Activated CD4-positive, alpha-beta memory T cell treated with anti-CD3 and anti-CD28 coated beads for 36 hours (primary cell): ENCODE results near the gene HTRA2. TPM values are rescaled to one million over a fixed set of nuclear protein-coding genes. Genes with fewer than 3 reads are reported as not detected.
"Not testable (repeated sequence)": the region's sequence is repeated elsewhere in the genome, so short reads cannot be mapped to it uniquely, and the experiment has no call there.

Experiments
- CTCF ChIA-PET: fragments of 350-600 bp; sonication (Branson Sonifier 250); formaldehyde crosslinking; loops from one replicate; lab custom pipeline; 2021; ENCODE audit warnings: antibody characterized with exemption, inconsistent platforms; lab: Charles Lee
- POLR2A ChIA-PET: fragments of 350-600 bp; sonication (Branson Sonifier 250); formaldehyde crosslinking; loops from one replicate; lab custom pipeline; 2021; ENCODE audit warnings: antibody characterized with exemption; lab: Charles Lee
- DNase-seq: peaks from one replicate; pipeline ENCODE4 v3.0.0-alpha.2; 2020
- H3K27ac Mint-ChIP-seq: one replicate; pipeline ENCODE4 v1.8.0; 2021; ENCODE audit warnings: mixed read lengths
- H3K27me3 Mint-ChIP-seq: one replicate; pipeline ENCODE4 v1.8.0; 2021; ENCODE audit warnings: mixed read lengths
- H3K36me3 Mint-ChIP-seq: one replicate; pipeline ENCODE4 v1.8.0; 2021; ENCODE audit warnings: mixed read lengths
- H3K4me1 Mint-ChIP-seq: one replicate; pipeline ENCODE4 v1.8.0; 2021; ENCODE audit warnings: low read depth, mixed read lengths
- H3K4me3 Mint-ChIP-seq: one replicate; pipeline ENCODE4 v1.8.0; 2021; ENCODE audit warnings: mild to moderate bottlenecking, mixed read lengths
- H3K9me3 Mint-ChIP-seq: one replicate; pipeline ENCODE4 v1.8.0; 2021; ENCODE audit warnings: mixed read lengths
- intact Hi-C: fragments of 100-400 bp; cut with micrococcal nuclease; formaldehyde crosslinking; loops from one replicate; pipeline ENCODE4 v1.15.1; 2023
- total RNA-seq, 2 experiments: library from RNA; stranded (reverse); gene quantifications; one replicate each; pipeline ENCODE4 v1.2.3, GENCODE V29; 2021

The HTRA2 gene
- 10 to 100 TPM; 70.6 to 72.3 TPM for total RNA-seq

- intact Hi-C loops, result loop anchor here (1.0 to 5.0 kb wide), 10 partner anchors 22 to 125 kb away; partner anchors contain the start of genes DOK1, LBX2, MRPL53 and PCGF1
- ChIA-PET POLR2A (interaction anchor here (0.6 to 4.4 kb wide), 12 partner anchors 9 to 124 kb away, joined by 3 to 31 read pairs (median 4); partner anchors contain the start of genes CCDC142, INO80B, MRPL53 and PCGF1), CTCF (interaction anchor here (0.8 to 5.3 kb wide), 6 partner anchors 20 to 75 kb away, joined by 3 to 66 read pairs (median 14); partner anchors contain the start of genes CCDC142, INO80B, TTC31 and WBP1)
- Mint-ChIP-seq H3K27ac (peak within 1 kb of the TSS; percentile 91), H3K27me3 (no peaks in the 10 kb centered on the region), H3K36me3 (peaks cover 58% of the 10 kb centered on the region), H3K4me3 (peak within 1 kb of the TSS; percentile 98), H3K4me1 (peaks cover 39% of the 10 kb centered on the region), H3K9me3 (no peaks in the 10 kb centered on the region)
- DNase-seq, result peak; percentile 97
Observed at GRCh38 chr2:74529357-74530238, at the start of gene HTRA2, which contains the start of gene AUP1. Gene HTRA2, plus strand, starts transcription at chr2:74529933. Its CDS starts 74 bp downstream, at chr2:74530007. Gene AUP1, minus strand, starts transcription at chr2:74529706. Its CDS starts 77 bp downstream, at chr2:74529629.

DNA sequence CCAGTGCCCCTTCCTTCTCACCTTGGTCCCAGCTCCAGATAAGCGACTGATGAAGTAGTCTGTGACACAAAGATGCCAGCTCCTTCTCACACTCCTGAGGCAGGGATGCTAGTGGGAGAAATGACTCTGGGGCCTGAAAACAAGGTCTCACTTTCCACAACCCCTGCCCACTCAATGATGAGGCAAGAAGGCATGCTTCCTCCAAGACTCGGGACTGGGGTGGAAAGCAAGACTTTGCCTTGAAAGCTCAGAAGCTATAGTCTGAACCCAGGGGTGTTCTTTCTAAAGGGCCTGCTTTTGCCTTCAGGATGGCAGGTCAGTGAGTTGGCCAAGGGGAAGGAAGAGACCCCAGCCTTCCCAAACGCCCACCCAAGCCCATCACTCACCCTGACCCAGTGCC, 48.3 kb upstream of the HTRA2 start:
- no peaks in the 10 kb centered on the region for H3K27me3 Mint-ChIP-seq
- POLR2A ChIA-PET, result interaction anchor here (0.5 to 3.6 kb wide), 11 partner anchors 9 to 104 kb away, joined by 3 to 31 read pairs (median 3); partner anchors contain the start of genes AUP1, HTRA2, INO80B and MRPL53
- H3K9me3 Mint-ChIP-seq, result no peaks in the 10 kb centered on the region
- peaks cover 35% of the 10 kb centered on the region for H3K4me1 Mint-ChIP-seq
- CTCF ChIA-PET, result interaction anchor here (0.6 to 8.8 kb wide), 11 partner anchors 8 to 270 kb away, joined by 3 to 145 read pairs (median 7); partner anchors contain the start of genes AUP1, HTRA2, INO80B and MRPL53
- H3K27ac Mint-ChIP-seq, result no peak overlapping the region
- intact Hi-C loops, result no loop called here
- peak overlapping the region; percentile 100 for H3K4me3 Mint-ChIP-seq
- no peak for DNase-seq
- H3K36me3 Mint-ChIP-seq, result peaks cover 24% of the 10 kb centered on the region

GRCh38 chr2:74481961-74482800, 47.6 kb upstream of the HTRA2 start:
- peaks cover 35% of the 10 kb centered on the region for H3K4me1 Mint-ChIP-seq
- POLR2A ChIA-PET, result interaction anchor here (0.5 to 3.6 kb wide), 11 partner anchors 9 to 103 kb away, joined by 3 to 31 read pairs (median 4); partner anchors contain the start of genes AUP1, HTRA2, INO80B and MRPL53

GRCh38 chr2:74482801-74483674, 46.7 kb upstream of the HTRA2 start, which contains the start of the genes CCDC142 and TTC31:
Gene CCDC142, minus strand, starts transcription at chr2:74482998. Its CDS starts 161 bp downstream, at chr2:74482837.
Gene TTC31, plus strand, starts transcription at chr2:74483081. Its CDS starts 15 bp downstream, at chr2:74483096.
- peak; percentile 96 for DNase-seq
- no peaks in the 10 kb centered on the region for H3K9me3 Mint-ChIP-seq
- intact Hi-C loops, result loop anchor here (1.0 to 2.0 kb wide), 9 partner anchors 11 to 104 kb away; partner anchors contain the start of genes AUP1, DOK1, HTRA2 and MRPL53
- POLR2A ChIA-PET, result interaction anchor here (0.8 to 3.6 kb wide), 14 partner anchors 9 to 106 kb away, joined by 3 to 31 read pairs (median 4); partner anchors contain the start of genes AUP1, DQX1, HTRA2 and INO80B
- peak within 1 kb of the TSS; percentile 100 for H3K4me3 Mint-ChIP-seq
- CTCF ChIA-PET, result interaction anchor here (0.8 to 8.8 kb wide), 23 partner anchors 10 to 485 kb away, joined by 3 to 145 read pairs (median 6); partner anchors contain the start of genes AUP1, C2orf81, HTRA2 and INO80B
- H3K27ac Mint-ChIP-seq, result peak within 1 kb of the TSS; percentile 99
- H3K36me3 Mint-ChIP-seq, result peaks cover 26% of the 10 kb centered on the region
- peaks cover 35% of the 10 kb centered on the region for H3K4me1 Mint-ChIP-seq
- H3K27me3 Mint-ChIP-seq, result no peaks in the 10 kb centered on the region

More at GRCh38 chr2:74481961-74482800, 47.6 kb upstream of the HTRA2 start:
- peak overlapping the region; percentile 99 for H3K27ac Mint-ChIP-seq
- no peaks in the 10 kb centered on the region for H3K27me3 Mint-ChIP-seq
- DNase-seq, result peak; percentile 73
- peak overlapping the region; percentile 100 for H3K4me3 Mint-ChIP-seq
- H3K36me3 Mint-ChIP-seq, result peaks cover 26% of the 10 kb centered on the region
- H3K9me3 Mint-ChIP-seq, result no peaks in the 10 kb centered on the region
- intact Hi-C loops, result loop anchor here (1.0 to 2.0 kb wide), 2 partner anchors 10 to 73 kb away; partner anchors contain the start of genes DOK1 and MRPL53
- CTCF ChIA-PET, result interaction anchor here (0.8 to 8.8 kb wide), 22 partner anchors 9 to 486 kb away, joined by 3 to 145 read pairs (median 6); partner anchors contain the start of genes AUP1, C2orf81, HTRA2 and INO80B

- H3K4me1 Mint-ChIP-seq, result peaks cover 35% of the 10 kb centered on the region
- intact Hi-C loops, result loop anchor here (1.0 to 2.0 kb wide), 8 partner anchors 15 to 104 kb away; partner anchors contain the start of genes AUP1, DOK1, HTRA2 and PCGF1
- H3K4me3 Mint-ChIP-seq, result peak overlapping the region; percentile 100
- DNase-seq, H3K9me3 Mint-ChIP-seq, H3K27me3 Mint-ChIP-seq: not testable (repeated sequence)
- POLR2A ChIA-PET, result interaction anchor here (0.6 to 3.6 kb wide), 10 partner anchors 11 to 143 kb away, joined by 3 to 31 read pairs (median 4); partner anchors contain the start of genes AUP1, DQX1, HTRA2 and MRPL53
- H3K27ac Mint-ChIP-seq, result peak overlapping the region; percentile 99
- CTCF ChIA-PET, result interaction anchor here (1.0 to 8.8 kb wide), 14 partner anchors 10 to 216 kb away, joined by 3 to 145 read pairs (median 5); partner anchors contain the start of genes AUP1, HTRA2, MOGS and MRPL53
- peaks cover 26% of the 10 kb centered on the region for H3K36me3 Mint-ChIP-seq
Observed at GRCh38 chr2:74483675-74484164, 46.0 kb upstream of the HTRA2 start.

- Mint-ChIP-seq H3K4me1 (peaks cover 18% of the 10 kb centered on the region), H3K9me3 (no peaks in the 10 kb centered on the region), H3K36me3 (peaks cover 27% of the 10 kb centered on the region), H3K4me3 (no peak overlapping the region), H3K27ac (no peak overlapping the region), H3K27me3 (no peaks in the 10 kb centered on the region)
- DNase-seq, result no peak
- intact Hi-C loops, result no loop called here
- ChIA-PET CTCF (interaction anchor here (8.8 kb wide), 1 partner anchor 100 kb away, joined by 145 read pairs; no protein-coding TSS in a partner anchor), POLR2A (no interaction called here)
Observed at GRCh38 chr2:74486141-74486540, 43.6 kb upstream of the HTRA2 start.

DNA sequence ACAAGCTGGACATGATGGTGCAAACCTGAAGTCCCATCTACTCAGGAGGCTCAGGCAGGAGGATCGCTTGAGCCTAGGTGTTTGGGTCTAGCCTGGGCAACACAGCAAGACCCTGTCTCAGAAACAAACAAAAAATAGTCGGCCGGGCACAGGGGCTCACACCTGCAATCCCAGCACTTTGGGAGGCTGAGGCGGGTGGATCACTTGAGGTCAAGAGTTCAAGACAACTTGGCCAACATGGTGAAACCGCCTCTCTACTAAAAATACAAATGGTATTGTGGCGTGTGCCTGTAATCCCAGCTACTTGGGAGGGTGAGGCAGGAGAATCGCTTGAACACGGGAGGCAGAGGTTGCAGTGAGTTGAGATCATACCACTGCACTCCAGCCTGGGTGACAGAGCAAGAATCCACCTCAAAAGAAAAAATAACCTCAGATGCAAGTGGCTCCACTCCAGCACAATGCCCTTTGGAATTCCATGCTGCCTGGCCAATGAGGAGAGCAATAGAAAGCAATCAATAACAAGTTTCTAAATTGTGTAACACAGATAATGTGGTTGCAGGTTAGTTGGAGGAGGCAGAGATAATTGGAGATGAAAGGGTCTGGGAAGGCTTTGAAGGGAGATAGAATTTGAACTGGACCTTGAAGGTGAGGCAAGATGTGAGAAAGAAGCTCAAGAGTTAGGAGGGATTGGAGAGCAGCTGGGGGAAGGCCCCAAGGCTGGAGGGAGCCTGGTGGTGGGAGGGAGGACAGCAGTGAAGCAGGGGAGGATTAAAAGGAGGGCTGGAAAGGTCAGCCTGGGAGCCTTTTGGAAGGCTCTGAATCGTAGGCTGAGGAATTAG, 40.9 kb upstream of the HTRA2 start:
- no peak overlapping the region for H3K4me3 Mint-ChIP-seq
- H3K27me3 Mint-ChIP-seq, result no peaks in the 10 kb centered on the region
- H3K4me1 Mint-ChIP-seq, result peaks cover 4% of the 10 kb centered on the region
- H3K9me3 Mint-ChIP-seq, result no peaks in the 10 kb centered on the region
- no peak for DNase-seq
- peaks cover 31% of the 10 kb centered on the region for H3K36me3 Mint-ChIP-seq
- POLR2A ChIA-PET, result interaction anchor here (0.8 kb wide), 1 partner anchor 42 kb away, joined by 4 read pairs; no protein-coding TSS in a partner anchor
- CTCF ChIA-PET, result interaction anchor here (0.6 to 2.3 kb wide), 3 partner anchors 77 to 100 kb away, joined by 3 to 6 read pairs (median 3); no protein-coding TSS in a partner anchor
- H3K27ac Mint-ChIP-seq, result no peak overlapping the region
- intact Hi-C loops, result no loop called here

DNA sequence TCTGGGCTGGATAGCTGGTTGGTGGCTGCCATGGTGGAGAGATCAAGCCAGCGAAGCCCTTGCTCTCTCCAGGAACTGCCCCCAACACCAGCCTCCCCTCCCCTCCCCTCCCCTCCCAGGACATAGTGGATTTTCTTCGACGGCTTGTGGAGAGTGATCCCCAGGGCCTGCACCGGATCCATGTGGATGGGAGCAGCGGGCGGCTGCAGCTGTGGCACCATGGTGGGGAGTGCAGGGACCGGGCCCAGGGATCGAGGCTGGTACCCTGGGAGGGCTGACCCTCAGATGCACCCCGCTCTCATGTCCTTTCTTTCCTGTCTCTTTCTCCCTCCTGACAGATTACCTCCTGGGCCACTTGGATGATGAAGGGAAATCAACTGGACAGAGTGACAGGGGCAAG, 39.8 kb upstream of the HTRA2 start:
- no peaks in the 10 kb centered on the region for H3K27me3 Mint-ChIP-seq
- no peak overlapping the region for H3K4me3 Mint-ChIP-seq
- H3K9me3 Mint-ChIP-seq, result no peaks in the 10 kb centered on the region
- DNase-seq, result no peak
- no peak overlapping the region for H3K27ac Mint-ChIP-seq
- H3K36me3 Mint-ChIP-seq, result peaks cover 29% of the 10 kb centered on the region
- POLR2A ChIA-PET, result interaction anchor here (0.8 kb wide), 1 partner anchor 41 kb away, joined by 4 read pairs; no protein-coding TSS in a partner anchor
- intact Hi-C loops, result no loop called here
- CTCF ChIA-PET, result interaction anchor here (1.6 to 2.3 kb wide), 2 partner anchors 96 to 98 kb away, joined by 3 to 6 read pairs; no protein-coding TSS in a partner anchor
- peaks cover 2% of the 10 kb centered on the region for H3K4me1 Mint-ChIP-seq
